ENCODE measurements around the gene PHLPP1.
A peak's percentile ranks its signal among the peaks of the same experiment; 100 is the strongest.

The PHLPP1 gene

DNA sequence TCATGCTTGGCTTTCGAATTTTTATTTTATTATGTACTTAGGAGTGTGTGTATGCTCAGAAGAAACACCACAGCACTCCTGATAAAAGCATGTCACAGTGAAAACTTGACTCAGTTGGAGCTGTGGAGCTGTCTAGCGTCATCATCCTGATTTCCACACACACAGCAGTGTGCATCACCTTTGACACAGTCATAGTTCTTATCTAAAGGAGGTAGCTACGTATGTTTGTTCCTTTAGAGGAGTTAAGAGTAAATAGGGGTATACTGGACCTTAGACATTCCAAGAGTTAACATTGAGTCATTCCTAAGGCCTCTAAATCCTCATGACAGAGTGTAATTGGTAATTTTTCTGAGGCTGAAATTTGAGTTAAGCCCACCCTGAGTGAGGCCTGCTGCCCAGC is 96.9 kb downstream of the PHLPP1 start:
- DNase-seq: no peak

DNA sequence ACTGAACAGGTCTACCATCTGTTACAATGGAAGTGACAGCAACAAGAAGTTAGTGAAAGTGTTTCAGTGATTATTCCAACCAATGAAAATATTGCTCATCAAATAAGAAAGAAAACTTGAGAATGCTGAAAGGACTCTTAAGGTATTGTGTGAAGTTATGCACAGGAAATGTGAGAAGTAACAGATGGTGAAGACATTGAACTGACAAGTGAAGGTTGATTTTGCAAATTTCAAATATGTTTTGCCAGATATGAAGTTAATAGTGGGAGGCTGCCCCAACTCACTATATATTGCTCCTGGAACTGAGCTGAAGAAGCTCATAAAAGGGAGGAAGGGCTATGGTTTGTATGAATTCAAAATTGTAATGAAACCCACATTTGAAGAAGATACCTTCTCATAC is 97.5 kb downstream of the PHLPP1 start:
- no peak for DNase-seq

DNA sequence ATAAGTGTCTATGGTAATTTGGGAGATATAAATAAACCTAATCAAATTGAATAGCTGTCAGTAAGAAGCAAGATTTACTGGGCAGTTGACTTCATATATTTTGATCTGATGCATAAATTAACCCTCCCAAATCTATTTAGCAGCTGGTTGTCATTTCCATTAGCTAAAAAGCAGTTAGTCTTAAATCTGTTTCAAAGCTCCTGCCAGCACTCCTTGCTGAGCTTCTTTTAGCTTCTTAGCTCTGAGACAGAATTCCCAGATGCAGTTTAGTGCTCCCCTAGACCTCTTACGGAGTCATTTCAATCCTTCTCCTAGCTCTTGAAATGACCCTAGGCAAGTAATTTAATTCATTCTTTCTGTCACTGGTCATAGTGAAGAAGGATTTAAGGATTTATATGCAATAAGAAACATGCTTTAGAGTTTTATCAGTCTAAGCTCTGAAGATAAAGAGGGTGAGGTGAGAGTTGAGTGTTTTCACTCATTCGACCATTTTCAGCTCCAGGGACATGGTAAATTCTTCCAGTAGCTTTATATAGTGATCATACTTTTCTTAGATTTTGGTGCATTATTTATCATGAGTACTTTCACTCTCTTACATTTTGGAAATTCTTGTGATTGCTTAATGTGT is 98.9 kb downstream of the PHLPP1 start:
- DNase-seq: no peak

DNA sequence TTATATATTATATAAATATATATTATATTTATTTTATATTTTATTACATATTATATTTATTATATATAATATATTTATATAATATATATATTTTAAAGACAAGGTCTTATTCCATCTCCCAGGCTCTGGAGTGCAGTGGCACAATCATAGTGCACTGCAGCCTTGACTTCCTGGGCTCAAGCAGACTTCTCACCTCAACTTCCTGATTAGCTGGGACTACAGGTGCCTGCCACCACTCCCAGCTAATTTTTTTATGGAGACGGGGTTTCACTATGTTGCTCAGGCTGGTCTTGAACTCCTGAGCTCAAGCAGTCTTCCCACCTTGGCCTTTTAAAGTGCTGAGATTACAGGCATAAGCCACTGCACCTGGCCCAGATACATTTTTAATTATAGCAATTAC is 110.0 kb downstream of the PHLPP1 start:
- DNase-seq: no peak

DNA sequence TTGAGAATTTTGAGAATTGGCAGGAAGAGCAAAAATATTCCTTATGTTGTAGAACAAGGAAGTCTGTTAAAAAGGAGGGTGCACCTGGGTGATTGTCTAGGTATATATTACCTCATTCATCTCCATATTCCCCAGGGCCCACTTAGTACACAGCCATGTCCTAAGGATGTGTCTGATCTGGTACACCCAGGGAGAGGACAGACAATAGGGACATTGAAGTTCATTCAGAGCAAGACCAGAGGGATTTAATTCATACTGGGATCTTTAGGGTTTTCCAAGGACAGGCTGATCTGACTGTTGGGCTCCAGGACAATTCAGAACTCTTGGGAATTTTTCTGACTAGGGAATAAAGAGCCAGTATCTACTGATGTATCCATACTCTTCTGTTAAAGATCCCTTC is 112.1 kb downstream of the PHLPP1 start:
- DNase-seq: no peak

DNA sequence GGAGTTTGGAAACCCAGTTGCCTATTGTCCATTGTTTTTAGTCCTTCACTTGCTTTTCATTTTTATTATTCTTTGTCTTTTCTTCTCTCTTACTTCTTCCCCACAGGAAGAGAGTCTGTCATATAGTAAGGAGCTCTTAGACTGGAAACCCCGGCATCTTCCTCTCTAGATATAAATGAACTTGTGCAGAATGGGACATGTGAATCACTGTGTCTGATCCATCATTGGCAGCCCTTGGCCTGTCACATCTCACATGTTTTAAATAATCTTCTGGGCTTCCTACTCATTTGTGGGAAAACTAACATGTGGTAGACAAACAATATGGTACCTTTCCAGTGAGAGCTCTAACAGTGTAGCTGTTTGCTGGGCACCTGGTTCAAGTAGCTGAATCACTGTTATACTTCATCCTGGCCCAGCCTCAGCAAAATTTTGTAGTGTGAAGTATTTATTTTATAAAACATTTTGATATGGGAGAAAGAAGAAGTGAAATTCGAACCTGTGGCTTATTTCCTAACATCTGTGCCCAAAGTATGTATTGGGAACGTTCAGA is 112.8 kb downstream of the PHLPP1 start:
- DNase-seq: no peak

DNA sequence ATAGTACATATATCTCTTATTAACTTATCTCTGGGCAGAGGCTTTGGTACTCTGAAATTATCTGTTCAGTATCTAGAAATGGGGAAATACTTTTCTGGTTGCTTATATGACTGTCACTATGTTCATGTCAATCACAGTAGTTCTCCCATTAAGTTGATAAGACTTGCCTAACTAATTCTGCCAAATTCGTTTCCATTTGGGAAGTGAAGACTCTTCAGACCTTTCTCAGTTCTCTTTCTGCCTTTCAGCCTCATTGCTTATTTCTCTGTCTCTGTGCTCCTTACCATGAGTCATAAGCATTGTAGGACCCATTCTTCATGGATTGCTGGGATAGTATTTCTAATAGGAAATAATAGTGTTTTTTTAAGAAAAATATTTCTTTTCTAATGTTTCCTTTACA is 113.5 kb downstream of the PHLPP1 start:
- peak; percentile 68 for DNase-seq

DNA sequence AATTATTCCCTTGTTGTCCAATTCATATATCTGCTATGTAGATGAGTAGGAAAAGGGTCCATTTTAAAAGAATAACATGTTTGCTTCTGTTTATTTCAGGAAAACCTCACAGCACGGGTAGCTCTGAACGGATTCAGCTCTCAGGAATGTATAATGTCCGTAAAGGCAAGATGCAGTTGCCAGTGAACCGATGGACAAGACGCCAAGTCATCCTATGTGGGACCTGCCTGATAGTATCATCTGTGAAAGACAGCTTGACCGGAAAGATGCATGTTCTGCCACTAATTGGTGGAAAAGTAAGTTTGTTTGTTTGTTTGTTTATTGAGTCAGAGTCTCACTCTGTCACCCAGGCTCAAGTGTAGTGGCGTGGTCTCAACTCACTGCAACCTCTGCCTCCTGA is 114.6 kb downstream of the PHLPP1 start:
- DNase-seq: no peak

DNA sequence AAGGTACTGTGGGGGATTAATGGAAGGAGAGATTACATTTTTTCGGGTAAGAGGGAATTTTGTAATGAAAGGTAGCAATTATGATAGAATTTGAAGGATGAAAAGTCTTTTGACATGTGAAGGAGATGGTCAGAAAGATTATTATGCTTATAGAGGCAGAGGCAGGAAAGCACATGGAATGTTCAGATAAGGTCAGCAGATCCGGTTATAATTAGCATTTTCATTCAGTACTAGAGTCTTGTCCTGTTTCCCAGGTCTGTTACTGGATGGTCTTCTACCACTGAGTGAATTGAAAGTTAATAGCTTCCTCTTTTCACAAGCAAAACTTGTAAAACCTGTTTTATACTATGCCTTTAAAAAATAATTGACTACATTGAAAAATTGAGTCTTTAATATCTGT is 116.9 kb downstream of the PHLPP1 start:
- no peak for DNase-seq

DNA sequence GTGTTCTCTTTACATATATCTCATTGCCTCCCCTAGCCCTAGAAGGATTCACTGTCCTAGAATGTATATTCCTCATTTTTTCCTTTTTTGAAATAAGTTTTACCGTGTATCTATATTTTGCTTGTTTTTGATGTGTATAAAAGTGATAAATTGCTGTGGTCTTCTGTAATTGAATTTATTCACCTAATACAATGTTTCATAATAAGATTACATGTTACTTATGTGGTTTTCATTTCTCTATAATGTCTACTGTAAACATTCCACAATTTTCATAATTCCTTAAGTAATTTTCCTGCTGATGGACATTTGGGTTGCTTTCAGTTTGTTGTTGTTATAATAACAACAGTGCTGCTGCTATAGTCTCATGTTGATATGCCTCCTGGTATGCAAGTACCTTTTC is 118.2 kb downstream of the PHLPP1 start:
- no peak for DNase-seq

DNA sequence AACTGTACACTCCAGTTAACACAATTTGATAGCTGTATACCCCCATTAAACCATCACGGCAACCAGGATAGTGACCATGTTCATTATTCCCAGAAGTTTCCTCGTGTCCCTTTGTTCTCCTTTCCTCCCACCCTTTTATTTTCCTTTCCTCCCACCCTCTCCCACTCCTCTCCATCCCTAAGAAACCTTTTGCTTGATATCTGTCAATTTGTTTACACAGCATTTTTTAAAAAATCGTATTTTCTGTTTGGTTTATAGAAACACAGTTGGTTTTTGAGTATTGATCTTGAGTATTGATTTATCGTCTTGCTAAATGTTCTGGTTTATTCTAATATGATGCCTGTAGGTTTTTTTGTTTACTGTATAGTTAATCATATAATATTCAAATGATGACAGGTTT is 119.4 kb downstream of the PHLPP1 start:
- DNase-seq: no peak

DNA sequence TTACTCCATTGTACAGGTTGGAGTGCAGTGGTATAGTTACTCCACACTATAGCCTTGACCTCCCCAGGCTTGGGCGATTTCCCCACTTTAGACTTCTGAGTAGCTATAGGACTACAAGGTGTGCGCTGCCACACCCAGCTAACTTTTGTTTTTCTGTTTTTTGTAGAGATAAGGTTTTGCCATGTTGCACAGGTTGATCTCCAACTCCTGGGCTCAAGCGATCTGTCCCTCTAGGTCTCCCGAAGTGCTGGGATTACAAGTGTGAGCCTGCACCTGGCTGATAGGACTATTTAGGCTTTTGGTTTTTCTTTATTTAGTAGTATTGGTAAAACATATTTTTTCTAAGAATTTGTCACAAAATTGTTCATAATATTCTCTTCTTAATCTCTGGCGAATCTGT is 121.7 kb downstream of the PHLPP1 start:
- no peak for DNase-seq

DNA sequence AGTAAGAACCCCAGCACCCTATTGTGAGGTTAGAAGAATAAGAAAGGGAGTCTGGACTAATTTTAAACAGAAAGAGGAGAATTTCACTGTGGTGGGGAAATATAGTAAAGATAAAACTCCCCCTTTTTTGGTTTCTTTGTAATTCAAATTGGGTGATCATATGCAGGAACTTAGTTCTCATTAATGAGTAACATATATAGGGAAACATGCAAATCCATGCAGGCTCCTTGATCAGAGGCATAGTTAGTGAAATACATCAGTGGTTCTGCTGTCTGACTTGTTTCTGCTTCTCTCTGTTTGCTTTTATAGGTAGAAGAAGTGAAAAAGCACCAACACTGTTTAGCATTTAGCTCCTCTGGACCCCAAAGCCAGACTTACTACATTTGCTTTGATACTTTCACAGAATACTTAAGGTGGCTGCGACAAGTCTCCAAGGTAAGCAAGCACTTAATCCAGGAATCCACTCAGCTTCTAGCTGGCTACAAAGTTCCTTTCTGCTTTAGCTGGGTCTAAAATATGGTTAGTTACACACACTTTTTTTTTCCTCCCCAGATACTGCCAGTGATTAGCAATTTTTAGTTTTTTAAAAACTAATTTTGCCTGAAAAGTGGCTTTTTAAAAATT is 123.2 kb downstream of the PHLPP1 start:
- no peak for DNase-seq

DNA sequence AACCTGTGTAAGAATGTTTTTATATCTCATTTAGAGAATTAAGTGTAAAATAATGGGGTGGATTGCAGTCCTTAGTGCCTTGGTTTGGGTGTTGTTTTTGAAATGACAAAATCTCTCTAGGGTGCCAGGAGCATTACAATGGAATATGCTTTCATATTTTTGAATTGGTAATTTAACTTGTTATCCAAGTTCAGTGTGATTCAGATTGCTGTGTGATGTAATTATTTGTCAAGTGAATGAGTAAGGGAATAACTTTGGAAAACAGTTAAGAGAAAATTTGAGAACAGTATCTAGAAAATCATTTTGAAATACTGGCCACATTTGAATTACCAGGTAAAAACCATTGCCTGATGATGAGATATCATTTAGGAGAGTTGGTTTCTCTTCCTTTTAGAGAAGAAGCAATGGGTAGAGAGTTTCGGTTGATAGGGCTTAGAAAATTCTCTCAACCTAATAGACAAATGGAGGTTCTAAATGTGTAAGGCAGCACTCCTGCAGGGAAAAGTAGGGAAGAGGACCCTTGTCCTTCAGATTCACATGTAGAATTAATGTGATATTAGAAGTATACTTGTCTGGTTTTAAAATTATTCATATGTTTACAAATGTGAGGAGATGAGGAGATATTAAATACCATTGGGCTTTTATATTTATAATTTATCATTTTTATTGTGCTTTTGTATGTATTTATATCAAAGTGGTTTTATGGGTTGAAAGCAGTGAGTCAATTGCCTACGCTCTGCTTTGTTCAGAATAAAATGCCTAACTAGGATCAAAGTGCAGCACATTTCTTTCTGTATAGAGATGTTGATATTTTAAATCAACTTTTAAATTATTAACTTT is 124.8 kb downstream of the PHLPP1 start:
- no peak for DNase-seq

DNA sequence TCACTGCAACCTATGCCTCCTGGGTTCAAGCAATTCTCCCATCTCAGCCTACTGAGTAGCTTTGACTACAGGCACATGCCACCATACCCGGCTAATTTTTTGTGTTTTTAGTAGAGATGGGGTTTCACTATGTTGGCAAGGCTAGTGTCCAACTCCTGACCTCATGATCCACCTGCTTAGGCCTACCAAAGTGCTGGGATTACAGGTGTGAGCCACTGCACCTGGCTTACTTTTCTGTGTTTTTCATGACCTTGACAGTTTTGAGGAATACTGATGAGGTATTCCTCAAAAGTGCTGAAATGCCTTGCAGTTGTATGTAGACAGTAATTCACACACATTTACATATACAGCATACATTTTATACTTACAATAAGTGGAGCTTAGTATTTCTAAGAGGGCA is 126.1 kb downstream of the PHLPP1 start:
- DNase-seq: no peak

DNA sequence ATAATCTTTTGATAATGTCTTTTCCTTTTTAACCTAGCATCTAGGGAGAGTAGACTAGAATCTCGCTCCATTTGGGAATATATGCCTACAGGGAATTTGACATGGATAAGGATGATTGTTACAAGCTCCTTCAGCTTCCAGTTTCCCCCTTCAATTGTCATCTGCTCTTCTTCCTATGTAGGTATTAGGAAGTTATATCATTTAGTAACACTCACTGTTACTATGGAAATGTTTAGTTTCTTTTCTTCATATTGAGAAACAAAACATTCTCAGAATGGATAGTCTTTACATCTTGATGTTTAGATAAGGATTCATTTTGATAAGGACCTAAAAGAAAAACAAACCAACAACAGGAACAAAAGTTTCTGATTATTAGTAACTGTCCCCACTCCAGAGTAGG is 127.6 kb downstream of the PHLPP1 start:
- peak; percentile 44 for DNase-seq

DNA sequence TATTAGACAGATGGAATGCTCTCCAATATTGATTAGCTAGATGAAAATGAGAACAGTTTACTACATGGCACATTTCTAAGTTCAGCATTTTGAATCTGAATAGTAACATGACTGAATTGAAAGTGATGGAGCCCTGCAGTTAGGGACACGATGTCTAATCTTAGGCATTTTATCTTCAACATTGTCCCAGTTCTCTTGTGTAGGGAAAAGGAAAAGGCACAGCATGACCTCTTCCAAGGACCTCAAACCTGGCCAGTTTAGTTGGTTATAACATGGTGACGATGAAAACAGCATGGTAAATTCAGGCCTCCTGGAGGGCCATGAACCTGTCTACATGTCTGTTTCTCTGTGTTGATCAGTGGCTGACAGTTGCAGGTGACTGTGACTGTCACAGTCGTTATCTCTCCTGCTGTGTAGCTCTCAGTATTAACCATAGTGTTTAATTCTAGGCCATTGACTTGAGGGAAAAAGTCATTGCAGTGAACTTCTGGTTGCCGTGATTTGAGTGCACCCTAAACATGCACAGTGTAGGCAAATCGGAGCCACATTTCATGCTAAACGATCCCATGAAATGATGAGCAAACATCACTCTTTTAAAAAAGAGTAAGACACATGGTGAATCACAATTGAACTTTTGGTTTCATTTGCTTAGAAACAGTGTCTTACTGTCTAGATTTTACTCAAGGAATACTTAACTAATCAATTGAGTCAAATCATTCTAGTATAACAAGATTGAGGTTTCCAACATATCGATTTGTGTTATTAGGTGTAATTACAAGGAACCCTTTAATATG is 129.7 kb downstream of the PHLPP1 start:
- peak; percentile 39 for DNase-seq

DNA sequence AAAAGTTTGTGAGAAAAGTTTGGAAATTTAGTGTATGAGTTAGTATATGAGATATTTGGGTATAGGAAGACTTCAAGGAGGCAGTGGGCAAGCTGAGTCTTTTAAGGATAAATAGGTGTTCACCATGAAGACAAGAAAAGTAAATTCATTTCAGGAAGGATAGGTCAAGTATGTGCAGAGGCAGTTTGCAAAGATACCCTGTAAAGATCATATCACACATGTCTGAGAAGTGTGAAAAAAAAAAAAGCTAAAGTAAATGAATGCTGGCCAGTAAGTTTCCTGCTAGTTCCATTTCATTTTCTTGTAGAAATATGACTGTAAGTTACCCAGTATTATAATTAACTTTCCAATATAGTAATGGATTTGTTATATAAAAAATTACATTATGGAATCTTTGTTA is 131.0 kb downstream of the PHLPP1 start:
- no peak for DNase-seq

DNA sequence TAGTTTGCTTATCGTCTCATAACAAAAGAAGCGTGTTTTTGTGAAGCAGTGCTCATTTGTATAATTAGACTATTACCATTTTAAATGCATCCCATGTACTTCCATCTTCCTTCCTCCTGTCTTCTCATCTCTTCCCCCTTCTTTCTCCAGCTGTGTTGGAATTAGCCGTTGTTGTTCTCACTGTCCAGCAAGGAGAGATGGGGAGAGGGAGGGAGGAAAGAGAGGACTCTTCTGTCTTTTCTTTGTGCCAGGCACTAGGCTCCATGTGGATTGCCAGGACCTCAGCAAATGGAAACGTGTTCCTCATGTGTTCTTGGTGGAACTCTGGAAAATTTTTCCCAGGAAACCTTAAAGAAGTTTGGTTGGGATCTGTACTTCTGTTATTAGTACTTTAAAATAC is 131.7 kb downstream of the PHLPP1 start:
- no peak for DNase-seq

DNA sequence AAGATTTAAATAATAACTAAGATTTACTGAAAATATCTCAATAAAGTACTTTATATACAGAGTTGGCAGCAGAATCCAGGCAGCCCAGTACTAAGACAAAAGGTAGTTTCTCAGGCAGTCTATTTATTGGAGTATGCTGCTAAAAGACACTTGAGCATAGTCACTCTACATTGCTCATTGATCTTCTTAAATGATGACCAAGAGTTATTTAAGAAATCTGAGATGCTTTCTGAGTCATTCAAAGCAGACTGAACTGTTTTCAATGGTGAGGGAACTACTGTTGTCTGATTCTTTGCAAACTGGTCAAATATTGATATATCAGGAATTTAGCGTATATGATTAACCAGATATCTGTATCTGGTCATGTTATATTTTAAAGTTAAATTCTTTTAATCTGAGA is 133.6 kb downstream of the PHLPP1 start:
- DNase-seq: no peak

DNA sequence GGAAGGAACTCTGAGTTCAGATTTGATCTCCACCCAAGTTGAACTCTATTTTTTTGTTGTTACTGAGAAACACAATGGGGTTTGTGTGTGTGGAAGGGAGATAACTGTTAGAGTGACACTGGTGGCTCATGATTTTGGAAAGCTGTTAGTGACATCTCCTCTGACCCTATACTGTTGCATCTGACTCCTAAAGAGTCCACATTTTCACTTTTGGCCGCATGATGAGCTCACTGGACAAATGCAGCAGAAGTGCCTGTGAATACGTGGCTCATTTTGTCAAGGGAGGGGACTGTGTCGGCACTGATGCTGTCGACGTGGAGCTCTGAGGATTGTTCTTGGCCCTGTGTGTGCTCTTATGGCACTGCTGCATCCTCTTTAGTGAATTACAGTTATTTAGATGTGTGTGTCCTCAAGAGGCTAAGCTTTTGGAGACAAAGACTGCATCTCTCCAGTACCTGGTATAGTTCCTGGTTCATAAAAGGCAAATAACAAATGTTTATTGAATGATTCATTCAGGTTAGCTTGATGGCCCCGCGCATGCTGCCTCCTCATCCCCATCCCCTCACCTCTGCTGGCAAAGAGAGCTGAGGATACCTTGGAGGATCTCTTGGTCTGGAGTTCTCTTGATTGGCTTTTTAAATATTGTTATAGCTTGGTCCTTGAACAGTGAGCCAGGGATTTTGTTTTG is 135.4 kb downstream of the PHLPP1 start:
- no peak for DNase-seq

DNA sequence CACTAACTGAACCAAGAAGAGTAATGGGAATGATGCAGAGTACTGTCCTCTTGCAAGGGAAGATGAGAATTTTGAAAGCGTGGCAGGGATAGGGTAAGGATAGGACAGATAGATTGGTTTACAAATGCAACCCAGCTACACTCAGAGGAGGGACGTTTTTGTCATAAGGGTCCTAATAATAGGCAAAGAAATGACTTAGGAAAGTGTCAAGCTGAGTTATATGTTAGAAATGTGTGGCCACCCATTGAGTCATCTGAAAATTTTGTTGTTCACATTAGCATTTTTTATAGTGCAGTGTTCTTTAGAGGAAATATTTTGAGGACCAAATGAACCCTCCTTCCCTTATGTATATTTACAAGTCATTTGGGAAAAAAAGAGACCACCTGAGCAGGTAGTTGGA is 137.5 kb downstream of the PHLPP1 start:
- DNase-seq: no peak

DNA sequence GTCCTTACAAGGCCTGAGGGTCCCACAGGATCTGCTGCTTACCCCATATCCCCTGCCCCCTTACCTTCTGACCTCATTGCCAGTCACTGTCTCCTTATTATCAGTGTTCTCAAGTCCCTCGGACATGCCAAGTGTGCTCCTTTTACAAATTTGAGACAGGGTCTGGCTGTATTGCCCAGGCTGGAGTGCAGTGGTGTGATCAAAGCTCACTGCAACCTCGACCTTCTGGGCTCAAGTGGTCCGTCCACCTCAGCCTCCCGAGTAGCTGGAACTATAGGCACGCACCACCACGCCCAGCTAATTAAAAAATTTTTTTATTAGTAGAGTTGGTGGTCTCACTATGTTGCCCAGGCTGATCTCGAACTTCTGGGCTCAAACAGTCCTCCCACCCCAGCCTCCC is 141.0 kb downstream of the PHLPP1 start:
- no peak for DNase-seq
